ENCODE results near the gene QTRT2.

- TF ChIP-seq CTCF (conservative IDR thresholded peaks at IDR 0.05; ENCODE audit: low read depth in 2 of 2) (no peak), ZNF114 (CRISPR knock-in tag; IDR thresholded peaks at IDR 0.05) (no peak), EZH2 (IDR thresholded peaks at IDR 0.05; ENCODE audit: low read depth, unreplicated experiment) (no peak)
Observed at GRCh38 chr3:114068336-114068735, 11.8 kb downstream of the QTRT2 start.

Data from GM23338 (cell line).